Left lung (tissue), 10 donors: Measurements from ENCODE around the gene BICDL2. TPM values are rescaled to one million over a fixed set of nuclear protein-coding genes. Genes with fewer than 3 reads are reported as not detected.

Experiments
- ATAC-seq: fragments of 200-7000 bp; cut with Tn5 transposase; one replicate; pipeline ENCODE4 v1.9.1; 2020; ENCODE audit warnings: moderate library complexity
- DNase-seq, 4 donors: peaks; one replicate each; pipeline ENCODE4 v3.0.0-alpha.2; 2013 to 2020
- H3K27ac ChIP-seq, 2 donors: fragments of 200-600 bp; sonication (generic) in 1 of 2; one replicate each; pipeline versions ENCODE4 v1.5.0 to v1.8.0; 2020 to 2021
- H3K27me3 ChIP-seq, 2 donors: fragments of 200-600 bp; sonication (generic) in 1 of 2; one replicate each; pipeline versions ENCODE4 v1.5.0 to v1.8.0; 2020 to 2021
- H3K36me3 ChIP-seq, 2 donors: fragments of 200-600 bp; sonication (generic) in 1 of 2; one replicate each; pipeline versions ENCODE4 v1.5.0 to v1.8.0; 2020 to 2021
- H3K4me1 ChIP-seq, 2 donors: fragments of 200-600 bp; one replicate each; pipeline ENCODE4 v1.8.0; 2021
- H3K4me3 ChIP-seq, 2 donors: fragments of 200-600 bp; sonication (generic) in 1 of 2; one replicate each; pipeline versions ENCODE4 v1.5.0 to v1.8.0; 2020 to 2021; ENCODE audit warnings: mild to moderate bottlenecking in 1 of 2
- H3K9me3 ChIP-seq, 2 donors: fragments of 200-600 bp; sonication (generic) in 1 of 2; one replicate each; pipeline versions ENCODE4 v1.5.0 to v1.8.0; 2020 to 2021
- CTCF ChIP-seq, 2 donors: fragments of 200-600 bp; sonication (generic) in 1 of 2; IDR thresholded peaks; one replicate each; pipeline versions ENCODE4 v1.5.0 to v1.8.0; 2021; ENCODE audit warnings: antibody characterized with exemption in 2 of 2
- intact Hi-C, 2 donors: fragments of 100-400 bp; cut with DNase I; formaldehyde crosslinking; loops; one replicate each; pipeline versions ENCODE4 v1.11.2 to v1.14.2; 2022
- polyA plus RNA-seq, 6 donors: library from polyadenylated mRNA; unstranded; fragments of 120-200 nt; gene quantifications; one replicate each; pipeline ENCODE4 v1.2.1, GENCODE V29; 2013; ENCODE audit not compliant: insufficient read length in 6 of 6
- total RNA-seq, 2 donors: library from RNA; stranded (reverse); fragmentation: NEBNext Ultra II Directional; extraction: Animal tissue kit (Norgen Biotek cat#: 25700); gene quantifications; one replicate each; pipeline ENCODE4 v1.2.1, GENCODE V29; 2021
- donor health status: DM: no; HTN: yes; CAD: no.
- donor health status: DM: no; HTN: no; CAD: no.

Gene BICDL2
- total and polyA plus RNA-seq, 8 donors: 2.5 to 18.1 (median 3.9) TPM

- intact Hi-C loops: no loop called here
- H3K27me3 ChIP-seq: peaks cover 0 to 49% of the 10 kb centered on the region in 2 donors
- no peaks in the 10 kb centered on the region for H3K36me3 ChIP-seq
- peaks cover 0 to 6% of the 10 kb centered on the region in 2 donors for H3K4me1 ChIP-seq
- DNase-seq (no peak), ATAC-seq (no peak)
- H3K4me3 ChIP-seq: no peak overlapping the region
- H3K27ac ChIP-seq: no peak overlapping the region
- no peaks in the 10 kb centered on the region for H3K9me3 ChIP-seq
- no peak for TF ChIP-seq CTCF (IDR thresholded peaks at IDR 0.05)
Measured at GRCh38 chr16:2988590-2989099, 48.1 kb downstream of the BICDL2 start.

- no peak overlapping the region for H3K4me3 ChIP-seq
- peaks cover 0 to 13% of the 10 kb centered on the region in 2 donors for H3K4me1 ChIP-seq
- intact Hi-C loops: no loop called here
- no peak overlapping the region for H3K27ac ChIP-seq
- no peak for TF ChIP-seq CTCF (IDR thresholded peaks at IDR 0.05)
- no peak for ATAC-seq
- DNase-seq: peak in 2 of 4 donors; percentile 56 to 81
- no peaks in the 10 kb centered on the region for H3K9me3 ChIP-seq
- H3K27me3 ChIP-seq: peaks cover 0 to 49% of the 10 kb centered on the region in 2 donors
- H3K36me3 ChIP-seq: no peaks in the 10 kb centered on the region
Measured at GRCh38 chr16:2987833-2988232, 48.9 kb downstream of the BICDL2 start.

GRCh38 chr16:2987286-2987685 lies 49.5 kb downstream of the BICDL2 start:
- no peak for DNase-seq
- Histone ChIP-seq H3K27me3 (peaks cover 0 to 49% of the 10 kb centered on the region in 2 donors), H3K4me3 (no peak overlapping the region), H3K27ac (no peak overlapping the region), H3K9me3 (no peaks in the 10 kb centered on the region), H3K36me3 (no peaks in the 10 kb centered on the region), H3K4me1 (peaks cover 0 to 13% of the 10 kb centered on the region in 2 donors)
- ATAC-seq: no peak
- intact Hi-C loops: no loop called here
- TF ChIP-seq CTCF (IDR thresholded peaks at IDR 0.05): no peak

GRCh38 chr16:2986623-2987188 lies 50.0 kb downstream of the BICDL2 start:
- Histone ChIP-seq H3K36me3 (no peaks in the 10 kb centered on the region), H3K9me3 (no peaks in the 10 kb centered on the region), H3K27me3 (peaks cover 0 to 49% of the 10 kb centered on the region in 2 donors), H3K4me1 (peaks cover 0 to 13% of the 10 kb centered on the region in 2 donors), H3K4me3 (no peak overlapping the region), H3K27ac (no peak overlapping the region)
- intact Hi-C loops: no loop called here
- DNase-seq (peak in 1 of 4 donors; percentile 71), ATAC-seq (no peak)
- no peak for TF ChIP-seq CTCF (IDR thresholded peaks at IDR 0.05)

GRCh38 chr16:2985893-2986355 lies 50.8 kb downstream of the BICDL2 start:
- Histone ChIP-seq H3K4me1 (peaks cover 3 to 19% of the 10 kb centered on the region in 2 donors), H3K9me3 (no peaks in the 10 kb centered on the region), H3K27me3 (peaks cover 0 to 46% of the 10 kb centered on the region in 2 donors), H3K4me3 (no peak overlapping the region), H3K27ac (no peak overlapping the region), H3K36me3 (no peaks in the 10 kb centered on the region)
- TF ChIP-seq CTCF (IDR thresholded peaks at IDR 0.05): no peak
- DNase-seq (no peak), ATAC-seq (no peak)
- intact Hi-C loops: no loop called here
